ENCODE measurements around the gene DUSP28.
A peak's percentile ranks its signal among the peaks of the same experiment; 100 is the strongest.

The DUSP28 gene

GRCh38 chr2:240601831-240602160, 41.6 kb downstream of the DUSP28 start:
- no peak for DNase-seq

GRCh38 chr2:240602266-240603050, 42.3 kb downstream of the DUSP28 start:
- no peak for DNase-seq

- DNase-seq = peak; percentile 0
These were observed 43.1 kb downstream of the DUSP28 start for GRCh38 chr2:240603081-240603835.

- DNase-seq = no peak
These were observed 43.7 kb downstream of the DUSP28 start for GRCh38 chr2:240603846-240604245.

GRCh38 chr2:240604291-240604938, 44.3 kb downstream of the DUSP28 start:
- DNase-seq = peak; percentile 13

GRCh38 chr2:240604939-240605716, 45.0 kb downstream of the DUSP28 start:
- peak; percentile 1 for DNase-seq

- no peak for DNase-seq
These were observed 45.9 kb downstream of the DUSP28 start for GRCh38 chr2:240605867-240606743.

GRCh38 chr2:240611601-240612210, 51.5 kb downstream of the DUSP28 start:
- DNase-seq = peak; percentile 2
